Kidney epithelial cell (primary cell): ENCODE data around the gene CNTNAP2. TPM values are rescaled to one million over a fixed set of nuclear protein-coding genes. Genes with fewer than 3 reads are reported as not detected.

Experiments used
- DNase-seq: peaks from one replicate; pipeline ENCODE4 v3.0.0-alpha.2; 2010; ENCODE audit warnings: low read depth
- H3K27me3 ChIP-seq: 2 replicates; pipeline ENCODE4 v1.6.0; 2011; ENCODE audit warnings: low read length; ENCODE audit not compliant: control insufficient read depth, insufficient read depth
- H3K36me3 ChIP-seq: 2 replicates; pipeline ENCODE4 v1.5.1; 2011; ENCODE audit warnings: low read length; ENCODE audit not compliant: control insufficient read depth, insufficient read depth
- H3K4me3 ChIP-seq: 2 replicates; pipeline ENCODE4 v1.5.1; 2011; ENCODE audit warnings: low read depth, mild to moderate bottlenecking, control low read depth, low read length
- CTCF ChIP-seq: IDR thresholded peaks from 2 replicates; pipeline ENCODE4 v1.5.1; 2011; ENCODE audit warnings: mild to moderate bottlenecking, moderate library complexity, low read length, control low read depth, inconsistent platforms; ENCODE audit not compliant: insufficient read depth, poor library complexity, severe bottlenecking
- total RNA-seq: library from RNA; depleted of rRNA; stranded (reverse); fragments of >200 nt; gene quantifications from 2 replicates; pipeline ENCODE4 v1.2.3, GENCODE V29; 2015

CNTNAP2 gene
- total RNA-seq, 1 donor from 2014 or later, result 14.0 TPM

GRCh38 chr7:148286150-148286549 is 2169.5 kb downstream of the CNTNAP2 start:
- Histone ChIP-seq H3K27me3 (no peaks in the 10 kb centered on the region), H3K36me3 (no peaks in the 10 kb centered on the region), H3K4me3 (no peak overlapping the region)
- TF ChIP-seq CTCF, result peak; percentile 60
- DNase-seq, result no peak

GRCh38 chr7:148287538-148287937 is 2170.9 kb downstream of the CNTNAP2 start:
- Histone ChIP-seq H3K36me3 (no peaks in the 10 kb centered on the region), H3K27me3 (no peaks in the 10 kb centered on the region), H3K4me3 (no peak overlapping the region)
- no peak for DNase-seq
- no peak for TF ChIP-seq CTCF

- no peak for TF ChIP-seq CTCF
- H3K36me3 ChIP-seq, result no peaks in the 10 kb centered on the region
- no peak for DNase-seq
- no peak overlapping the region for H3K4me3 ChIP-seq
- no peaks in the 10 kb centered on the region for H3K27me3 ChIP-seq
Measured at GRCh38 chr7:148288592-148289151, 2172.1 kb downstream of the CNTNAP2 start.

- no peaks in the 10 kb centered on the region for H3K27me3 ChIP-seq
- H3K4me3 ChIP-seq, result no peak overlapping the region
- no peak for DNase-seq
- no peaks in the 10 kb centered on the region for H3K36me3 ChIP-seq
- TF ChIP-seq CTCF, result no peak
Measured at GRCh38 chr7:148289630-148290029, 2173.0 kb downstream of the CNTNAP2 start.

- DNase-seq, result no peak
- Histone ChIP-seq H3K36me3 (no peaks in the 10 kb centered on the region), H3K4me3 (no peak overlapping the region), H3K27me3 (no peaks in the 10 kb centered on the region)
- TF ChIP-seq CTCF, result no peak
Measured at GRCh38 chr7:148290538-148290937, 2173.9 kb downstream of the CNTNAP2 start.

GRCh38 chr7:148291799-148292198 is 2175.2 kb downstream of the CNTNAP2 start:
- Histone ChIP-seq H3K4me3 (no peak overlapping the region), H3K36me3 (no peaks in the 10 kb centered on the region), H3K27me3 (no peaks in the 10 kb centered on the region)
- no peak for DNase-seq
- no peak for TF ChIP-seq CTCF
